ENCODE measurements around the gene MLLT10. TPM values are rescaled to one million over a fixed set of nuclear protein-coding genes. Genes with fewer than 3 reads are reported as not detected.

MLLT10 gene
- total and polyA plus RNA-seq, 2 donors (not counting 3 experiments of a cell fraction or from before 2014, with no cell fraction given), result 35.4 to 54.0 TPM

GRCh38 chr10:21724687-21725367, 190.8 kb downstream of the MLLT10 start:
- Histone ChIP-seq H3K4me2 (ENCODE audit: insufficient read depth, low read length) (peak overlapping the region; percentile 14), H2AFZ (ENCODE audit: low read depth, low read length) (no peak overlapping the region), H3K36me3 (ENCODE audit: control insufficient read depth in 2 of 2, extremely low read depth in 1 of 2, insufficient read depth in 2 of 2, low read length in 2 of 2) (no peaks in the 10 kb centered on the region), H3K9me3 (replicated peaks; ENCODE audit: control insufficient read depth, insufficient read depth, low read length) (no peaks in the 10 kb centered on the region), H3K79me2 (ENCODE audit: control insufficient read depth, insufficient read depth, low read length) (no peaks in the 10 kb centered on the region), H3K9me1 (replicated peaks; ENCODE audit: control insufficient read depth, extremely low read depth, insufficient read depth, low read length) (no peaks in the 10 kb centered on the region), H3K27me3 (ENCODE audit: control insufficient read depth in 2 of 2, insufficient read depth in 2 of 2, low read length in 2 of 2) (no peaks in the 10 kb centered on the region), H4K20me1 (replicated peaks; ENCODE audit: control insufficient read depth, extremely low read depth, insufficient read depth, low read length) (no peaks in the 10 kb centered on the region), H3K9ac (replicated peaks; ENCODE audit: extremely low read depth, insufficient read depth, low read length) (no peak overlapping the region), H3K4me1 (ENCODE audit: control insufficient read depth, extremely low read depth, insufficient read depth, low read length) (peaks cover 34% of the 10 kb centered on the region), H3K4me3 (replicated peaks in 1 of 3; ENCODE audit: insufficient read depth in 1 of 3, low read depth in 1 of 3, low read length in 3 of 3) (no peak overlapping the region), H3K27ac (ENCODE audit: insufficient read depth, low read depth, low read length) (no peak overlapping the region)
- FAIRE-seq (peak; percentile 96), DNase-seq (ENCODE audit: low read depth, low spot score) (peak; percentile 97)
- ChIA-PET POLR2A (interaction anchor here (0.5 to 0.6 kb wide), 2 partner anchors 150 to 389 kb away, joined by 3 to 4 read pairs; no protein-coding TSS in a partner anchor), CTCF (interaction anchor here (0.6 to 1.9 kb wide), 12 partner anchors 9 to 446 kb away, joined by 3 to 10 read pairs (median 4); partner anchors contain the start of gene DNAJC1)
- BruUV-seq (replicated peaks), result no TSS peak
- intact Hi-C loops (cut with micrococcal nuclease) (loop anchor here (5.0 kb wide), 1 partner anchor 897 kb away; no protein-coding TSS in a partner anchor), dilution Hi-C loops (cut with MboI; ENCODE audit: extremely low pct_ligation_motif_present, low sequenced_read_pairs) (no loop called here)
- TF ChIP-seq FOS (IDR thresholded peaks at IDR 0.05; ENCODE audit: borderline replicate concordance, insufficient read depth, low read length), result no peak
- peak; percentile 36 for TF ChIP-seq POLR2AphosphoS5 (IDR thresholded peaks at IDR 0.05; ENCODE audit: insufficient read depth, low read depth, low read length)
- TF ChIP-seq JUN (IDR thresholded peaks at IDR 0.05; ENCODE audit: borderline replicate concordance, insufficient read depth, insufficient read length, low read depth), result peak; percentile 51

DNA sequence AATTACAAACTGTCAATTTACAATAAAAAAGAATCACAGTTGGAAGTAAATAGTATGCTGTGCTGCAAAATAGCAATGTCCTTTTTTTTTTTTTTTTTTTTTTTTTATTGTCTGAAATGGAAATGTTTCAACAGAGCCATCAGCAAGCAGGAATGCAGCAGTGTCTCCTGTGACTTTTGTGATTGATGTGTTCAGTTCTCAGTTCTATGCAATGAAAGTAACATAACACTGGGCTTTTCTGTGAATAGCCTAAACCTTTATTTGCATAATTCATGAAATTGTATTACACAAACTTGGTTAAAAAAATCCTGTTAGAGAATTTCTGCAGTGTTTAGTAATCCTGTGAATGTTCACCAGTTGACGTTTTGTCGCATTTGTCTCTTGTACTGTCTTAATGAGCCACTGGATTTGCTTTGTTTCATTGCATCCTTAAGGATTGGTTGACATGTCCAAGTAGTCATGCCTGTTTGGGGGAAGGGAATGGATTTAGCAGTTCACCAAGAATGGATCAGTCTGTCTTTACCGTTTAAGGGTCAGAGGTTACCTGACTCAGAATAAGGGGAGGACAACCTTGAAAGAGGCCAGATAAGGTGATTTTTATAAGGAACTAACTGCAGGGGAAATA, 192.7 kb downstream of the MLLT10 start:
- H3K27ac ChIP-seq (ENCODE audit: insufficient read depth, low read depth, low read length), result no peak overlapping the region
- peaks cover 34% of the 10 kb centered on the region for H3K4me1 ChIP-seq (ENCODE audit: control insufficient read depth, extremely low read depth, insufficient read depth, low read length)
- H3K36me3 ChIP-seq (ENCODE audit: control insufficient read depth in 2 of 2, extremely low read depth in 1 of 2, insufficient read depth in 2 of 2, low read length in 2 of 2), result no peaks in the 10 kb centered on the region
- H3K79me2 ChIP-seq (ENCODE audit: control insufficient read depth, insufficient read depth, low read length), result no peaks in the 10 kb centered on the region
- CTCF ChIA-PET, result interaction anchor here (1.9 kb wide), 1 partner anchor 448 kb away, joined by 4 read pairs; no protein-coding TSS in a partner anchor
- intact Hi-C loops (cut with micrococcal nuclease) (loop anchor here (5.0 kb wide), 1 partner anchor 896 kb away; no protein-coding TSS in a partner anchor), dilution Hi-C loops (cut with MboI; ENCODE audit: extremely low pct_ligation_motif_present, low sequenced_read_pairs) (no loop called here)
- peak overlapping the region; percentile 88 for H3K4me2 ChIP-seq (ENCODE audit: insufficient read depth, low read length)
- H2AFZ ChIP-seq (ENCODE audit: low read depth, low read length), result no peak overlapping the region
- no TSS peak for BruUV-seq (replicated peaks)
- POLR2A ChIA-PET, result no interaction called here
- H3K9me1 ChIP-seq (replicated peaks; ENCODE audit: control insufficient read depth, extremely low read depth, insufficient read depth, low read length), result no peaks in the 10 kb centered on the region
- no peak overlapping the region for H3K9ac ChIP-seq (replicated peaks; ENCODE audit: extremely low read depth, insufficient read depth, low read length)
- FAIRE-seq (peak; percentile 18), DNase-seq (ENCODE audit: low read depth, low spot score) (no peak)
- no peaks in the 10 kb centered on the region for H4K20me1 ChIP-seq (replicated peaks; ENCODE audit: control insufficient read depth, extremely low read depth, insufficient read depth, low read length)
- no peaks in the 10 kb centered on the region for H3K9me3 ChIP-seq (replicated peaks; ENCODE audit: control insufficient read depth, insufficient read depth, low read length)
- TF ChIP-seq GATA2 (IDR thresholded peaks at IDR 0.05; ENCODE audit: insufficient read depth, insufficient read length, low read depth, low read length) (no peak), POLR2AphosphoS5 (IDR thresholded peaks at IDR 0.05; ENCODE audit: insufficient read depth, low read depth, low read length) (no peak), FOS (IDR thresholded peaks at IDR 0.05; ENCODE audit: borderline replicate concordance, insufficient read depth, low read length) (no peak), POLR2A (IDR thresholded peaks at IDR 0.05; ENCODE audit: low read depth, low read length) (no peak)
- TF ChIP-seq, protein P1, sequence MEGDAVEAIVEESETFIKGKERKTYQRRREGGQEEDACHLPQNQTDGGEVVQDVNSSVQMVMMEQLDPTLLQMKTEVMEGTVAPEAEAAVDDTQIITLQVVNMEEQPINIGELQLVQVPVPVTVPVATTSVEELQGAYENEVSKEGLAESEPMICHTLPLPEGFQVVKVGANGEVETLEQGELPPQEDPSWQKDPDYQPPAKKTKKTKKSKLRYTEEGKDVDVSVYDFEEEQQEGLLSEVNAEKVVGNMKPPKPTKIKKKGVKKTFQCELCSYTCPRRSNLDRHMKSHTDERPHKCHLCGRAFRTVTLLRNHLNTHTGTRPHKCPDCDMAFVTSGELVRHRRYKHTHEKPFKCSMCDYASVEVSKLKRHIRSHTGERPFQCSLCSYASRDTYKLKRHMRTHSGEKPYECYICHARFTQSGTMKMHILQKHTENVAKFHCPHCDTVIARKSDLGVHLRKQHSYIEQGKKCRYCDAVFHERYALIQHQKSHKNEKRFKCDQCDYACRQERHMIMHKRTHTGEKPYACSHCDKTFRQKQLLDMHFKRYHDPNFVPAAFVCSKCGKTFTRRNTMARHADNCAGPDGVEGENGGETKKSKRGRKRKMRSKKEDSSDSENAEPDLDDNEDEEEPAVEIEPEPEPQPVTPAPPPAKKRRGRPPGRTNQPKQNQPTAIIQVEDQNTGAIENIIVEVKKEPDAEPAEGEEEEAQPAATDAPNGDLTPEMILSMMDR (IDR thresholded peaks at IDR 0.05; ENCODE audit: extremely low read depth in 1 of 2, insufficient read depth in 1 of 2, low read depth in 1 of 2, low read length in 2 of 2), result no peak
- H3K4me3 ChIP-seq (replicated peaks in 1 of 3; ENCODE audit: insufficient read depth in 1 of 3, low read depth in 1 of 3, low read length in 3 of 3), result no peak overlapping the region
- H3K27me3 ChIP-seq (ENCODE audit: control insufficient read depth in 2 of 2, insufficient read depth in 2 of 2, low read length in 2 of 2), result no peaks in the 10 kb centered on the region

All from endothelial cell of umbilical vein (primary cell).